Body of pancreas (tissue), 4 donors: ENCODE measurements around the gene IFI27L2. TPM values are rescaled to one million over a fixed set of nuclear protein-coding genes. Genes with fewer than 3 reads are reported as not detected.

ENCODE experiments used
- ATAC-seq: fragments of 150-250 bp; one replicate; pipeline ENCODE4 v1.9.1; 2016
- DNase-seq, 4 donors: peaks; one replicate each; pipeline ENCODE4 v3.0.0-alpha.2; 2019
- H3K27ac ChIP-seq, 4 donors: fragments of 200-600 bp; sonication (generic); 1 replicate in 3 of 4; 2 replicates in 1 of 4; pipeline versions ENCODE4 v1.5.1 to v1.6.1; 2016 to 2019; ENCODE audit warnings: mild to moderate bottlenecking in 1 of 4, mixed read lengths in 1 of 4, moderate library complexity in 1 of 4
- H3K27me3 ChIP-seq, 2 donors: fragments of 200-600 bp; sonication (generic); one replicate each; pipeline ENCODE4 v1.6.0; 2016; ENCODE audit warnings: mild to moderate bottlenecking in 1 of 2
- H3K36me3 ChIP-seq, 2 donors: fragments of 200-600 bp; sonication (generic); replicated peaks in 1 of 2; 2 replicates each; pipeline ENCODE4 v1.5.1; 2016; ENCODE audit warnings: low read depth in 2 of 2; ENCODE audit not compliant: insufficient read depth in 1 of 2
- H3K4me1 ChIP-seq: fragments of 200-600 bp; sonication (generic); one replicate; pipeline ENCODE4 v1.6.0; 2016
- H3K4me3 ChIP-seq, 2 donors: fragments of 200-600 bp; sonication (generic); 1 replicate in 1 of 2; 2 replicates in 1 of 2; pipeline ENCODE4 v1.5.1; 2016 to 2019
- H3K9me3 ChIP-seq, 3 donors: fragments of 200-600 bp; sonication (generic); 1 replicate in 2 of 3; 2 replicates in 1 of 3; pipeline ENCODE4 v1.5.1; 2016
- POLR2A ChIP-seq, 3 donors: fragments of 450-650 bp; IDR thresholded peaks; one replicate each; pipeline ENCODE4 v1.6.1; 2016; ENCODE audit warnings: antibody characterized with exemption in 3 of 3, mild to moderate bottlenecking in 2 of 3
- WGBS, 2 donors: methylation state at CpG; one replicate each; pipeline ENCODE4 v1.1.5; 2017; 5-methylcytosine and 5-hydroxymethylcytosine counted together
- intact Hi-C: fragments of 100-400 bp; cut with DNase I; formaldehyde crosslinking; loops from one replicate; pipeline ENCODE4 v1.15.1; 2023
- total RNA-seq, 2 donors: library from RNA; depleted of rRNA; stranded (reverse); fragments of >200 nt; gene quantifications; one replicate each; pipeline ENCODE4 v1.1.0, GENCODE V29; 2016
- TF ChIP-seq, protein P1 (sequence below), 7 experiments: fragments of 450-650 bp in 4 of 7; fragments of 200-600 bp in 3 of 7; sonication (generic) in 3 of 7; IDR thresholded peaks; one replicate each; pipeline ENCODE4 v1.5.1; 2016 to 2019; ENCODE audit warnings: antibody characterized with exemption in 7 of 7

IFI27L2 gene
- total RNA-seq, 2 donors from 2014 or later, result 12.7 to 66.3 TPM

DNA sequence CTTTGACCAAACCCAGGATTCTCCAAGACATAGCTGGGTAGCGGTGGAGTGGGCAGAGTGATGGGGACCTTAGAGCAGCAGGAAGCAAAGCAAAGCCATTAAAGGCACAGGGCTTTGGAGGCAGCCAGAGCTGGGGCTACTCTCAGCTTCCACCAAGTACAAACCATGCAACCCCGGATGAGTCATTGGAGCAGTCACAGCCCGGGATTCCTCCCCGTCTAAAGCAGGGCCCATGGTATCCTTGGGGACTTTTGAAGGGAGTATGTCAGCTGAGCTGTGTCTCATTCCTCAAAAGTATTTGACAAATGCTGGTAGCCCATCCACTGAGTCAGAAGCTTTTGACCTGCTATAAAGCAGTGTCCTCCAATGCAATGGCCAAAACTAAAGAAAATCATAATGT is 28.6 kb downstream of the IFI27L2 start:
- TF ChIP-seq POLR2A (IDR thresholded peaks at IDR 0.05), result no peak
- TF ChIP-seq, protein P1, sequence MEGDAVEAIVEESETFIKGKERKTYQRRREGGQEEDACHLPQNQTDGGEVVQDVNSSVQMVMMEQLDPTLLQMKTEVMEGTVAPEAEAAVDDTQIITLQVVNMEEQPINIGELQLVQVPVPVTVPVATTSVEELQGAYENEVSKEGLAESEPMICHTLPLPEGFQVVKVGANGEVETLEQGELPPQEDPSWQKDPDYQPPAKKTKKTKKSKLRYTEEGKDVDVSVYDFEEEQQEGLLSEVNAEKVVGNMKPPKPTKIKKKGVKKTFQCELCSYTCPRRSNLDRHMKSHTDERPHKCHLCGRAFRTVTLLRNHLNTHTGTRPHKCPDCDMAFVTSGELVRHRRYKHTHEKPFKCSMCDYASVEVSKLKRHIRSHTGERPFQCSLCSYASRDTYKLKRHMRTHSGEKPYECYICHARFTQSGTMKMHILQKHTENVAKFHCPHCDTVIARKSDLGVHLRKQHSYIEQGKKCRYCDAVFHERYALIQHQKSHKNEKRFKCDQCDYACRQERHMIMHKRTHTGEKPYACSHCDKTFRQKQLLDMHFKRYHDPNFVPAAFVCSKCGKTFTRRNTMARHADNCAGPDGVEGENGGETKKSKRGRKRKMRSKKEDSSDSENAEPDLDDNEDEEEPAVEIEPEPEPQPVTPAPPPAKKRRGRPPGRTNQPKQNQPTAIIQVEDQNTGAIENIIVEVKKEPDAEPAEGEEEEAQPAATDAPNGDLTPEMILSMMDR (IDR thresholded peaks at IDR 0.05), result no peak
- Histone ChIP-seq H3K4me1 (no peaks in the 10 kb centered on the region), H3K36me3 (no peaks in the 10 kb centered on the region), H3K9me3 (no peaks in the 10 kb centered on the region), H3K27ac (no peak overlapping the region), H3K27me3 (no peaks in the 10 kb centered on the region), H3K4me3 (no peak overlapping the region)
- DNase-seq (peak in 1 of 4 donors; percentile 11), ATAC-seq (no peak)
- intact Hi-C loops, result no loop called here
- 79 to 100% methylated on average over 1 to 4 of the region's 4 CpGs for WGBS, 2 donors

DNA sequence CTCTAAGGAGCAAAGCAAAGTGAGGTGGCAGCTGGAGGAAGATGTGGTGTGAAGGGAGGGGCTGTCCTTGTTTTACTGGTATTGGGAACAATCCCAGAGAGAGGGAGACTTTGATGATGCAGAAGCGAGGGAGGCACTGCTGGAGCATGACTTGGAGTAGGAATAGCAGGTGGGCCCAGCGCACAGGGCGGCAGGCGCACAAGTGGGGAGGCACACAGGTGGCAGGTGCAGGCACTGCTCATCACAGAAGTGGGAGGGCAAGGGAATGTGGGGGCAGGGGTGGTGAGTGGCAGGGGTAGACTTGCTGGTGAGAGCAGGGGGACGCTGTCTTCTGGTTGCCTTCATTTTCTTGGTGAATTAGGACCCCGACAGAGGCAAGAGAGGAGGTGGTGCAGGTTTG is 30.4 kb downstream of the IFI27L2 start:
- TF ChIP-seq POLR2A (IDR thresholded peaks at IDR 0.05), result no peak
- TF ChIP-seq, protein P1 (IDR thresholded peaks at IDR 0.05), result no peak
- 71 to 97% methylated on average over 6 of the region's 6 CpGs for WGBS, 2 donors
- H3K36me3 ChIP-seq, result no peaks in the 10 kb centered on the region
- intact Hi-C loops, result no loop called here
- DNase-seq (no peak), ATAC-seq (no peak)
- H3K27ac ChIP-seq, result no peak overlapping the region
- no peak overlapping the region for H3K4me3 ChIP-seq
- H3K27me3 ChIP-seq, result no peaks in the 10 kb centered on the region
- no peaks in the 10 kb centered on the region for H3K9me3 ChIP-seq
- no peaks in the 10 kb centered on the region for H3K4me1 ChIP-seq

DNA sequence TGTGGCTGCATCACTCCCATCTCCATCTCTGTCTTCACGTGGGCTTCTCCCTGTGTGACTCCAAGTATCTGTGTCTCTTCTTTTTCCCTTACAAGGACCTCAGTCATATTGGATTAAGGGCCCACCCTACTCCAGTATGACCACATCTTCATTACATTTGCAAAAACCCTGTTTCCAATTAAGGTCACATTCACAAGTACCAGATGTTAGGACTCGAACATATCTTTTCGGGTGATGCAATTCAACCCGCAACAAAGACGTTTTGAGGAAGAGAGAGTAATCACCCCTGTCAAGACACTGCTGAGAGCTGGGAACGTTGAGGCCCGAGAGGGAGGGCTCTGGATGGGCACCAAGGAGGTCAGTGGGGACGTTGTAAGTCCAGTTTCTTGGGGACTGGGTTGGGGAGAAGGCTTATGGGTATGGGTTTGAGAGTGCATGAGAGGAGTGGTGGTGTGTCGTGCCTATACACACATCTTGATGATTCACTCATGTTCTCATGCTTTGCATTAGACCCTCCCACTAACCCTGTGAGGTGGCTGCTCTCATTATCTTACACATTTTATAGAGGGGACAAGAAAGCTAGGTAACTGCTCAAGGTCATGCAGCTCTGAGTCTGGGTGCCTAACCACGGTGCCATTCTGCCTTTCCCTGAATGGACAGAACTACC is 30.9 kb downstream of the IFI27L2 start:
- intact Hi-C loops, result no loop called here
- Histone ChIP-seq H3K9me3 (no peaks in the 10 kb centered on the region), H3K4me1 (no peaks in the 10 kb centered on the region), H3K27ac (no peak overlapping the region), H3K27me3 (no peaks in the 10 kb centered on the region), H3K4me3 (no peak overlapping the region), H3K36me3 (no peaks in the 10 kb centered on the region)
- TF ChIP-seq, protein P1 (IDR thresholded peaks at IDR 0.05), result no peak
- TF ChIP-seq POLR2A (IDR thresholded peaks at IDR 0.05), result no peak
- 62 to 67% methylated on average over 10 of the region's 10 CpGs for WGBS, 2 donors
- ATAC-seq (no peak), DNase-seq (no peak)

DNA sequence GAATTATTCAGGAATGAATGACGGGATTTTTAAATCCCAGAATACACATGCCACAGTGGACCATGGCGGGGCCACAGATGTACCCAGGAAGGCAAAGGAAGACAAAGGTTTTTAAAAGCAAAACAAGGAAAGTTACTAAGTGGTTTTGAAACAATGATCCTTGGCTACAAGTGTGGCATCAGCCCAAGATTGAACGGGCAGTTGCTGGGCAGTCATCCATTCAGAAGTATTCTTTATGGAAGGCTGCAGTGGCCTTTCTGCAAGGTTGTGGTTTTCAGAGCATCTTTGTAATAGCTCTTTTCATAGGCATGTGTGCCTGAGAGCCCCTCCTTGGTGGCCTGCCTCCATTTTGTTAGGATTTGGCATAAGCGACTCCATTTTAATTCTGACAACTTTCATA is 32.3 kb downstream of the IFI27L2 start:
- Histone ChIP-seq H3K4me1 (no peaks in the 10 kb centered on the region), H3K9me3 (no peaks in the 10 kb centered on the region), H3K27me3 (no peaks in the 10 kb centered on the region), H3K27ac (no peak overlapping the region), H3K4me3 (no peak overlapping the region), H3K36me3 (no peaks in the 10 kb centered on the region)
- DNase-seq, result no peak
- intact Hi-C loops, result no loop called here
- ATAC-seq, result no peak
- TF ChIP-seq, protein P1 (IDR thresholded peaks at IDR 0.05), result no peak
- TF ChIP-seq POLR2A (IDR thresholded peaks at IDR 0.05), result no peak
- WGBS, 2 donors, result 91 to 96% methylated on average over 4 of the region's 4 CpGs

DNA sequence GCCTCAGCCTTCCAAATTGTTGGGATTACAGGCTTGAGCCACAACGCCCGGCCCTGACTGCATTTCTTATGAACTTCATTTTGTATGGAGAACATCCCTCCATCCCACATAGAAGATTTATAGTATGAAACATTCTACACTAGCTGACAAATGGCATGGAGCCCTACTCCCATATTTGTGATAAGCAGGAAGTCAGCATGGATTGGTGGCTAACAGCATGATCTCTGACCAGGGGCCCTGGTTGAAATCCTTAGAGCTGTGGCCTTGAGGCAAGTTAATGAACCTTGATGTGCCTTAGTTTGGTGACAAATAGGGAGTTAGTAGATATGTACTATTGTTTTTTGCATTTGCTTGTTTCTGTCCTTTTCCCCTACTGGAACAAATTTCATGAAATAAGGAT is 36.0 kb downstream of the IFI27L2 start:
- WGBS, 2 donors, result 93 to 100% methylated on average over 2 of the region's 2 CpGs
- H3K9me3 ChIP-seq, result no peaks in the 10 kb centered on the region
- no peaks in the 10 kb centered on the region for H3K36me3 ChIP-seq
- H3K4me3 ChIP-seq, result no peak overlapping the region
- H3K27me3 ChIP-seq, result no peaks in the 10 kb centered on the region
- TF ChIP-seq POLR2A (IDR thresholded peaks at IDR 0.05), result no peak
- TF ChIP-seq, protein P1 (IDR thresholded peaks at IDR 0.05), result no peak
- intact Hi-C loops, result no loop called here
- ATAC-seq (no peak), DNase-seq (no peak)
- no peak overlapping the region for H3K27ac ChIP-seq
- H3K4me1 ChIP-seq, result no peaks in the 10 kb centered on the region
